ENCODE data around the gene ZNF496. TPM values are rescaled to one million over a fixed set of nuclear protein-coding genes. Genes with fewer than 3 reads are reported as not detected.
A peak's percentile ranks its signal among the peaks of the same experiment; 100 is the strongest.

Gene ZNF496
- total RNA-seq, 1 experiment from 2014 or later: 66.5 TPM

GRCh38 chr1:247330548-247331171 is 1.0 kb downstream of the ZNF496 start:
- H4K8ac ChIP-seq (replicated peaks; ENCODE audit: insufficient read length, low read depth, low read length): no peak overlapping the region
- no peak overlapping the region for H2BK12ac ChIP-seq (ENCODE audit: insufficient read length, low read depth, low read length)
- H3K23ac ChIP-seq (ENCODE audit: insufficient read length, low read depth, low read length): no peak overlapping the region
- H3K56ac ChIP-seq (ENCODE audit: insufficient read length, low read depth, low read length): no peak overlapping the region
- peaks cover 10% of the 10 kb centered on the region for H3K23me2 ChIP-seq (ENCODE audit: insufficient read length, low read depth, low read length, poor library complexity, severe bottlenecking)
- H3K14ac ChIP-seq (ENCODE audit: insufficient read depth, low read length): peak overlapping the region; percentile 16
- peak overlapping the region; percentile 40 for H3K9ac ChIP-seq (ENCODE audit: extremely low read depth, insufficient read length, low read length)
- Mint-ChIP-seq H3K27ac (peak overlapping the region in 2 of 3 experiments; percentile 85 to 95; a peak in 4 of 7 replicates), H3K4me3 (peak overlapping the region; percentile 83 to 93), H3K9me3 (no peaks in the 10 kb centered on the region), H3K4me1 (peaks cover 38% of the 10 kb centered on the region in 2 experiments), H3K27me3 (ENCODE audit: low read depth) (peaks cover 2% of the 10 kb centered on the region; the same call in 1 of the 2 replicates), H3K36me3 (ENCODE audit: insufficient read depth in 1 of 3, low read depth in 3 of 3) (peaks cover 48 to 66% (median 61%) of the 10 kb centered on the region in 3 experiments)
- no CpG with 5 or more reads among the region's 37 CpGs for WGBS (ENCODE audit: extremely low coverage, insufficient read length, low lambda C conversion rate)
- H3K4me1 ChIP-seq (ENCODE audit: insufficient read depth, low read length): peaks cover 16% of the 10 kb centered on the region
- H4K20me1 ChIP-seq (ENCODE audit: control insufficient read depth, insufficient read depth, insufficient read length): no peaks in the 10 kb centered on the region
- H2BK5ac ChIP-seq (ENCODE audit: insufficient read length, low read length): no peak overlapping the region
- H3T11ph ChIP-seq (ENCODE audit: low read length): no peak overlapping the region
- H2BK15ac ChIP-seq (ENCODE audit: low read depth, low read length): no peak overlapping the region
- H3K79me2 ChIP-seq (ENCODE audit: insufficient read depth, low read length): peaks cover 17% of the 10 kb centered on the region; the same call in 1 of the 2 replicates
- H2BK120ac ChIP-seq (ENCODE audit: low read depth, low read length, poor library complexity, severe bottlenecking): no peak overlapping the region
- no peak overlapping the region for H3K18ac ChIP-seq (ENCODE audit: insufficient read length, low read depth, low read length)
- H3K4me2 ChIP-seq (ENCODE audit: insufficient read depth, insufficient read length, low read length): peak overlapping the region; percentile 83
- DNase-seq: no peak
- H3K27me3 ChIP-seq (ENCODE audit: insufficient read depth, low read length): no peaks in the 10 kb centered on the region
- no peak overlapping the region for H2AK5ac ChIP-seq (ENCODE audit: insufficient read length, low read length)
- no peaks in the 10 kb centered on the region for H3K9me3 ChIP-seq (ENCODE audit: control insufficient read depth, low read depth, low read length)
- no peak overlapping the region for H2AFZ ChIP-seq (ENCODE audit: low read length)
- no peak overlapping the region for H2BK20ac ChIP-seq (ENCODE audit: low read depth, low read length, poor library complexity, severe bottlenecking)
- no peak overlapping the region for H3K4ac ChIP-seq (ENCODE audit: low read depth, low read length)
- H4K5ac ChIP-seq (ENCODE audit: insufficient read length, low read depth, low read length): no peak overlapping the region
- H4K91ac ChIP-seq (ENCODE audit: insufficient read length, low read depth, low read length): no peak overlapping the region
- H3K27ac ChIP-seq (ENCODE audit: insufficient read length, low read depth, low read length): no peak overlapping the region
- H3K79me1 ChIP-seq (ENCODE audit: insufficient read depth, low read depth, low read length, poor library complexity, severe bottlenecking): peaks cover 8% of the 10 kb centered on the region
- no peak for TF ChIP-seq CTCF (conservative IDR thresholded peaks at IDR 0.05)

Data from H9 (cell line).